ENCODE data around the gene ZFP69.

Gene ZFP69

DNA sequence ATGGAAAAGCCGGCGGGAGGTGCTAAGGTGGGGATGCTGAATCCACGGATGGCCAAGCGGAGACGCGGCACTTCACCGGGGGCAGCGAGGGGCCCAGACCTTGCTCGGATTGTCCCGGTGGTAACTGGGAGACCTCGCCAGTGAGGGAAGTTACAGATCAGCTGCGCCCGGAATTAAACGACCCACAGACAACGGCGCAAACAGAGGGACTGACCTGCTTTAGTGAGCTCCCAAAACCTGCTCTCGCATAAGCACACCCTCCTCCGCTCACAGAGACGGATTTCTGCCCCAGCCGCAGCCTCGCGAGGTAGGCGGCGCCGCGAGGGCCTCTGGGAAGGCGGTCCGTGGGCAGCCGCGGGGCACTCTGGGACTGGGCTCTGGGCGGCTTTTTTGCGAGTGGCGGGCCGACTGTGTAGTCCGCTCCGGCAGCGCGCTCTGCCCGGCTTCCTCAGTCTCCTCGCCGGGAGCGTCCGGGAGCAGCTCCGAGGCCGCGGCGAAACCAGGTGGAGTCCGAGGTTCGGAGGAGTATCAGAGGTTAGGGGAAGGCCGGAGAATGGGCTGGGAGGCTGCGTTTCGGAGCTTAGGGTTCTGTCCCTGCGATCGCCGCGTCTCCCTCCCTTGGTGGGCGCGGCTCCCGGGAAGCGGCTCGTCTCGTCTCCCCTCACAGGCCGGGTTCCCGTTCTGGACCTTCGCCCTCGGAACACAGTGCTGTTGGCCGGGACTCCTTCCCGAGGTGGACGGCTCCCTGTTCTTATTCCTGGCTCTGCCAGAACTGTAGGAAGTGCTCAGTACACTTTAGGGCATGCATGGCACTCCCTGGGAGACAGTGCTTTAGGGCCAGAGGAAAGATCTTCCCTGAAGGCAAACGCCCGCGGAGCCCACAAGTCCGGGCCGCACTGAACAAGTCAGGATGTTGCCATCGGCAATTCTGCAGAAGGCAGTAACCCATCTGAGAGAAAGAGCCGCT, 31.6 kb downstream of the ZFP69 start, which contains the start of gene EXO5:
EXO5 (plus strand) TSS at position 393 of the 967 bp plus-strand sequence. CDS start 5,778 bp downstream, outside the sequence.
- no peak for DNase-seq

DNA sequence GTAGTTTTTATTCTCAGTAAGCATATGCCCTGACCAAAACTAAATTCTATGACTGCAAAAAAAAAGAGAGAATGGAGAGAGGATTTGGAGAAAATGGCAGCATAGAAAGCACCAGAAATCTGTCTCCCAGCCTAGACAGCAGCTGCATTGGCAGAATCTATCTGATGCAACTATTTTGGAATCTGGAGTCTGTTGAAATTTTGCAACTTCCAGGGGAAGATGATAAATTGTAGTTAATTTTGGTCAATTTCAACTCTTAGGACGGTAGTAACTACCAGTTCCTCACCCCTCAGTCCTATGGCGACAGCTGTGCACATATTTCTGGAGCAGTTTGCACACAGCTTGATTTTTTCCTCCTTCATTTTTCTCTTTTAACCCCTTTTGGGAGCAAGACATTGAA, 42.4 kb downstream of the ZFP69 start:
- DNase-seq: no peak

DNA sequence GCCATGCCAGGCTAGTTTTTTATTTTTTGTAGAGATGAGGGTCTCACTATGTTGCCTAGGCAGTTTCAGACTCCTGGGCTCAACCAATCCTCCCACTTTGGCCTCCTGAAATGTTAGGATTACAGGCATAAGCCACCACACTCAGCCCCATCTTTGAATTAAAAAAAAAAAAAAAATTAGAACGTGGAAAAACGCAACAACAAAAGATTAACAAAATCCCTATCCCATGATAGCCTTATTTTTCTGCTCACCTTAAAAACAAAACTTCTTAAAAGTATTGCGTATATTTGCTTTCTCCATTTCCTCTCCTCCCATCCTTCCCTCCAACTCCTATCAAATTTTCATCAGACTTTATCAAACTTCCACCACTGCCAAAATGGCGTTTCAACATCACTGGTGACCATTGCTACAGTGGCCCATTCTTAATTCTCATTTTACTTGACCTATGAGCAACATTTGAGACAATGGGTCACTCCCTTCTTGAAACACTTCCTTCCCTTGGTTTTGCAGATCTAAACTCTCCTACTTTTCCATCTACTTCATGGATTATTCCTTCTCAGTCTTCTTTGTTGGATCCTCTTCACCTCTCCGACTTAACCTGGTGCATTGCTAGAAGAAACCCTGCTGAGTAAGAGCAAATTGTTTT, 53.8 kb downstream of the ZFP69 start:
- no peak for DNase-seq

DNA sequence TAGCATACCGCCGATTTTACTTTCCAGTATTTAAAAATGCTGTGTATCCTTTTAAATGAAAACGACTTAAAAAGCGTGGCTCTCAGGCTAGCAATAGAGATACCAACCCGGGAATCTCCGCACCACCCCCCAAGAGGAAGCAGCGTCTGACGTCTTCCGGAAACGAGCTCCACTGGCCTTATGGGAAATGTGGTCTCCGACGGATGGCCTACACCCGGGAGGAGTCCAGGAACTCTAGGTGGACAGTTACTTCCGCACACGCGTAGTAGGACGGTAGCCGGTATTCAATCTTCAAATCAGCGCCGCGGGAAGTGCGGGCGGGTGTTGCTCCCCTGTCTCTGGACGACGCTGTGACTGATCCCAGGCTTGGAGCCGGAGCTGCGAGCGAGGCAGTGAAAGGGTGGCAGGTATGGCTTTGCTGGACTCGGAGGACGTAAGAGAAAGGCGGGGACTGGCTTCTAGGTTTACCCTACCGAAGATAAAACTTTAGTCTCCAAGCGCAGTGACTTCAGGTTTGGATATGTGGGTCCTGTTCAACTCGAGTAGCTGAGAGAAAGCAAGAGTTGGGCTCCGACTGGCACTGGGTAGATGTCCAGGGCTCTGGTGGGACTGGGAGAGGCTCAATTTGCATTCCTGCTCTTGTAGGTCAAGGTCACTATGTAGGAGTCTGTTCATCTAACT, 54.4 kb downstream of the ZFP69 start, which contains the start of gene ZNF684:
ZNF684 (plus strand) TSS at position 257 of the 681 bp plus-strand sequence. CDS start 1,530 bp downstream, outside the sequence.
- DNase-seq: peak; percentile 78

DNA sequence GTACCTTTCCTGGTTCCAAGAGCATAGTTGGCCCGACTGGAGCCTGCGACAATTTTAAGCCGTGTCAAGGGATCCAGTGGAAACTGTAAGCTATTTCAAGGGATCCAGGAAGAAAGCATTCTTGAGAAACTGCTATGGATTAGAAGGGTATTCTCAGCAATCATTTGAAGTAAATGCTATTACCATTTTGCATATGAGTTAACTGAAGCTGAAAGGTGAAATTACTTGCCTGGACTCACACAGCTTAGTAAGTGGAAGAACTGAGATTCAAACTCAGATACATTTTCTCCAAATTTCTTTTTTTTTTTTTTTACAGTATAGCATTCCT, 54.9 kb downstream of the ZFP69 start:
- no peak for DNase-seq

DNA sequence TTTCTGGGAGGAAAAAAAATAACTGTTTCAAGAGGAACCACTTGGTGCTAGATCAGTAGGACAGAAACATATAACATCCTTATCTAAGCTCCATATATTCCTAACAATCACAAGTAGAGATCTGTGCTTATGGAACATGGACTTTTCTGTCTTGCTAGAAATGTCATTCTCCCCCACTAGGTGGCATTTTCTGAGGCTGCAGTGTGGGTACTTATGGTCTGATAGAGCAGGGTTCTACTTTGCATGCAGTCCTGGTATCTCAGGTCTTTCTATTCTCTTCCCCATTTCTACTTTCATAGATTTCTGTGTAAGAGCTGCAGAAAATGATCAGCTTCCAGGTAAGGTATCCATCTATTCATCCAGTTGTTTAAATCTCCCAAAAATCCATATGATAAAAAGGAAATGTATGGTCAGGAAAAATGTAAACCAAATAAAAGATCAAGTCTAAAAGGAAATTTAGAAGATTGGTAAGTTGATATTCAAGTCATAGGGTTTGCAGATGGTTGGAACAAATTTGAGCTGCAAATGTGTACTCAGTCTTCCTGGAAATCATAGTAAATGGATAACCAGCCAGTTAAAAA, 55.8 kb downstream of the ZFP69 start:
- DNase-seq: no peak

DNA sequence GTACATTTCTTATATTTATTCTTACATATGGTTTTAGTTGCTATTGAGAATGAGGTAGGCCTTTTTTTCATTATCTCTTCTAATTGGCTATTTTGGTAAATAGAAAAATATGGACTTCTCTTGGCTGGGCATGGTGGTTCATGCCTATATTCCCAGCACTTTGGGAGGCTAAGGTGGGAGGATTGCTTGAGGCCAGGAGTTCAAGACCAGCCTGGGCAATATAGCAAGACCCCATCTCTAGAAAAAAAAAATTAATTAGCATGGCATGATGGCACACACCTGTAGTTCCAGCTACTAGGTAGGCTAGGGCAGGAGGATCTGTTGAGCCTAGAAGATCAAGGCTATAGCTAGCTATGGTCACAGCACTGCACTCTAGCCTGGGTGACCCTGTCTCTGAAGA, 57.5 kb downstream of the ZFP69 start:
- no peak for DNase-seq

DNA sequence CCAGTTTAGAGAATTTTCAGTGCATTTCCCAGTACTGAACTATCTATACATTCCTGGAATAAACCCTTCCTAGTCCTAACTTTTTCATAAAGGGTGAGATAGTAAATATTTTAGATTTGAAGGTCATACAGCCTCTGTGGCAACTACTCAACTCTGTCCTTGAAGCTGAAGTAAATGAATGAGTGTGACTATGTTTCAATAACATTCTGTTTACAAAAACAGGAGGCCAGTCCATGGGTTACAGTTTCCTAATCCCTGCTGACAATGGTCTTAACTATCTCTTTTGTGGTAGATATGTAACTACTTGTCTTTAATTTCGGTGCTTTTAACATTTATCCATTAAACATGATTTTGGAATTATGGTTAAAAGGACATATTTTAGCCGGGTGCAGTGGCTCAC, 58.6 kb downstream of the ZFP69 start:
- DNase-seq: no peak

DNA sequence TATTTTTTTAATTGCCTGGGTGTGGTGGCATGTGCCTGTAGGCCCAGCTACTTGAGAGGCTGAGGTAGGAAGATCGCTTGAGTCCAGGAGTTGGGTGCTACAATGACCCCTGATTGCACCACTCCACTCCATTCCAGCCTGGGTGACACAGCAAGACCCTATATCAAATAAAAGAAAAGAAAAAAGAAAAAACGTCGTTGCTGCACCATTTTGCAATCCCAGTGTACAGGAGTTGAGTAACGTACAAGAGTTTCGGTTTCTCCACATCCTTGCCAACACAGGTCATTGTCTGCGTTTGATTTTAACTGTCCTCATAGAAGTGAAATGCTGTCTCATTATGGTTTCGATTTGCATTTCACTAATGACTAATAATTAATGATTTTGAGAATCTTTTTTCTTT, 62.2 kb downstream of the ZFP69 start:
- DNase-seq: no peak

Data from NCI-H1436 treated with DMSO at 0.1 percent for 48 hours (cell line).